ENCODE measurements around the gene EMP2. TPM values are rescaled to one million over a fixed set of nuclear protein-coding genes. Genes with fewer than 3 reads are reported as not detected.

Gene EMP2
- total RNA-seq, 2 donors from 2014 or later = 40.3 to 66.8 TPM

GRCh38 chr16:10548404-10548803, 32.0 kb downstream of the EMP2 start:
- no peak overlapping the region for H3K4me3 ChIP-seq
- DNase-seq (ENCODE audit: low spot score) = no peak
- TF ChIP-seq, protein P1, sequence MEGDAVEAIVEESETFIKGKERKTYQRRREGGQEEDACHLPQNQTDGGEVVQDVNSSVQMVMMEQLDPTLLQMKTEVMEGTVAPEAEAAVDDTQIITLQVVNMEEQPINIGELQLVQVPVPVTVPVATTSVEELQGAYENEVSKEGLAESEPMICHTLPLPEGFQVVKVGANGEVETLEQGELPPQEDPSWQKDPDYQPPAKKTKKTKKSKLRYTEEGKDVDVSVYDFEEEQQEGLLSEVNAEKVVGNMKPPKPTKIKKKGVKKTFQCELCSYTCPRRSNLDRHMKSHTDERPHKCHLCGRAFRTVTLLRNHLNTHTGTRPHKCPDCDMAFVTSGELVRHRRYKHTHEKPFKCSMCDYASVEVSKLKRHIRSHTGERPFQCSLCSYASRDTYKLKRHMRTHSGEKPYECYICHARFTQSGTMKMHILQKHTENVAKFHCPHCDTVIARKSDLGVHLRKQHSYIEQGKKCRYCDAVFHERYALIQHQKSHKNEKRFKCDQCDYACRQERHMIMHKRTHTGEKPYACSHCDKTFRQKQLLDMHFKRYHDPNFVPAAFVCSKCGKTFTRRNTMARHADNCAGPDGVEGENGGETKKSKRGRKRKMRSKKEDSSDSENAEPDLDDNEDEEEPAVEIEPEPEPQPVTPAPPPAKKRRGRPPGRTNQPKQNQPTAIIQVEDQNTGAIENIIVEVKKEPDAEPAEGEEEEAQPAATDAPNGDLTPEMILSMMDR (IDR thresholded peaks at IDR 0.05) = no peak
- peaks cover 0 to 12% of the 10 kb centered on the region in 2 donors for H3K4me1 ChIP-seq
- H3K27me3 ChIP-seq = no peaks in the 10 kb centered on the region
- H3K9me3 ChIP-seq = peaks cover 0 to 12% of the 10 kb centered on the region in 2 donors
- H3K27ac ChIP-seq = no peak overlapping the region
- peaks cover 46% of the 10 kb centered on the region for H3K36me3 ChIP-seq

- Histone ChIP-seq H3K27me3 (no peaks in the 10 kb centered on the region), H3K27ac (no peak overlapping the region), H3K36me3 (peaks cover 53% of the 10 kb centered on the region), H3K9me3 (peaks cover 0 to 12% of the 10 kb centered on the region in 2 donors), H3K4me3 (no peak overlapping the region), H3K4me1 (peaks cover 0 to 7% of the 10 kb centered on the region in 2 donors)
- DNase-seq (ENCODE audit: low spot score) = no peak
- TF ChIP-seq, protein P1 (IDR thresholded peaks at IDR 0.05) = no peak
These were observed 32.7 kb downstream of the EMP2 start for GRCh38 chr16:10547708-10548107.

DNA sequence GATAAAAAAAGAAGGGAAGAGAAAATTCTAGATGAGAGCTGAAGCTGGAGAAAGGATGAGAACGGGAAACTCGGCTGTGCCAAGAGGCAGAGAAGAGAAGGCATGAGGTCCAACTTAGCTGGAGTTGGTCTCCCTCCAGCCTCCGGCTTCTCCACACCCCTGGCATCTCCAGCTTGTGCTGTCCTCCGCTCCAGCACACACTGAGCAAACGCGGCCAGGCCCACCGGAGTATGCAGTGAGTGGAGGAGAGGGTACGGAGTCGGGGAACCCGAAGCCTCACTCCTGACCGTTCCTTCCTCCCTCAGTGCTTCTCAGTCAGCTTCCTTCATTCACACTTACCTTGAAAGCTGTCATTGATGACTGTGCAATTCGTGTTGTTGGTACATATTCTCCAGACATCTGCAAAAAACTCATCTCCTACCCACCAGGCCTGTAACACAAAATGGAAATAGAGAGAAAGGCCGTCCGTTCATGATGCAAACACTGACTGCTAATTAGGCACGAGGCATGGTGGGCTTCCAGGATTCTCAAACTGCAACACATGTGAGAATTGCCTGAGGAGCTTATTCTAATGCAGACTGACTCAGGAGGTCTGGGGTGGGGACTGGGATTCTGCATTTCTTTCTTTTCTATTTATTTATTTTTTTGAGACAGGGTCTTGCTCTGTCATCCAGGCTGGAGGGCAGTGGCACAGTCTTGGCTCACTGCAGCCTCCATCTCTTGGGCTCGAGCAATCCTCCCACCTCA, 37.0 kb downstream of the EMP2 start:
- DNase-seq (ENCODE audit: low spot score) = no peak
- H3K36me3 ChIP-seq = peaks cover 95% of the 10 kb centered on the region
- H3K27me3 ChIP-seq = no peaks in the 10 kb centered on the region
- TF ChIP-seq, protein P1 (IDR thresholded peaks at IDR 0.05) = no peak
- peaks cover 0 to 4% of the 10 kb centered on the region in 2 donors for H3K9me3 ChIP-seq
- H3K4me3 ChIP-seq = no peak overlapping the region
- H3K27ac ChIP-seq = no peak overlapping the region
- no peaks in the 10 kb centered on the region for H3K4me1 ChIP-seq

DNA sequence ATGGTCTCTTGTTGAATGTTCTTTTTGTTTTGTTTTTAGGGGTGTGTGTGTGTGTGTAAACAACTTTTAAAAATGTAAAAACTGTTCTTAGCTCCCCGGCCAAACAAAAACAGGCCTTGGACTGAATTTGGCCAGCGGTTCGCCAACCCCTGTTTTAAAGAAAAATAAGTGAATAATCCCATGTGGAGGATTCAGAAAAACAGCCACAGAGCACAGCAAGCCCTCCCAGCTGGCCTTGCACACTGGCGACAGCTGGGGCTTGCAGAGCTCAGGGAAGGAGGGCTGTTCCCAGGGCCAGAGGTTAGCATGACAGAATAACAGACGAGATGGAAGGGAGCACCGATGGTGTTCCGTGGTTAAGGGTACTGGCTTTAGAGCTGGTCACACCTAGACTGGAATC, 39.0 kb downstream of the EMP2 start:
- TF ChIP-seq, protein P1 (IDR thresholded peaks at IDR 0.05) = no peak
- no peak for DNase-seq (ENCODE audit: low spot score)
- Histone ChIP-seq H3K4me1 (no peaks in the 10 kb centered on the region), H3K27me3 (no peaks in the 10 kb centered on the region), H3K36me3 (peaks cover 99% of the 10 kb centered on the region), H3K4me3 (no peak overlapping the region), H3K9me3 (no peaks in the 10 kb centered on the region), H3K27ac (peak overlapping the region in 1 of 2 donors; percentile 5)

GRCh38 chr16:10539793-10540192, 40.6 kb downstream of the EMP2 start:
- Histone ChIP-seq H3K4me3 (no peak overlapping the region), H3K27me3 (no peaks in the 10 kb centered on the region), H3K4me1 (no peaks in the 10 kb centered on the region), H3K9me3 (no peaks in the 10 kb centered on the region), H3K36me3 (peaks cover 96% of the 10 kb centered on the region), H3K27ac (no peak overlapping the region)
- no peak for DNase-seq (ENCODE audit: low spot score)
- TF ChIP-seq, protein P1 (IDR thresholded peaks at IDR 0.05) = no peak

DNA sequence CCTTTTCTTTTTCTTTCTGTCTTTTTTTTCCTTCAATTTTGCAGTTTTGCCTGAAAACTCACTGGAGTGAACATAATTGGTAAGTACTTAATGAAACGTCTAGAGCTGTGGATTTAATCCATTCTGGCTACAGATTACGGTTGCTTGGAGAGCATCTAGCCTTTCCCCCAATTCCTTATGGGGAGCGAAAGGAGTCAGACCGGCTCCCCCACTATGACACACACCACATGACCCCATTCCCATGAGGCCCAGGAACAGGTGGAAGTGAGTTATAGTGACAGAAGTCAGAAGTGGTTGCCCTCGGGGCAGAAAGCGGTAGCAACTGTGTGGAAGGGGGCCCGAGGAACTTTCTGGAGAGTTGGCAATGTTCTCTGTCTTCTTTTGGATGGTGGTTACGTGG, 41.2 kb downstream of the EMP2 start:
- Histone ChIP-seq H3K27ac (no peak overlapping the region), H3K4me3 (no peak overlapping the region), H3K27me3 (no peaks in the 10 kb centered on the region), H3K4me1 (no peaks in the 10 kb centered on the region), H3K9me3 (no peaks in the 10 kb centered on the region), H3K36me3 (peaks cover 95% of the 10 kb centered on the region)
- DNase-seq (ENCODE audit: low spot score) = no peak
- TF ChIP-seq, protein P1 (IDR thresholded peaks at IDR 0.05) = no peak

All from right atrium auricular region (tissue), 2 donors.